Neural progenitor cell (in vitro differentiated cells): ENCODE measurements around the gene PEX14.

Experiments used
- CTCF ChIP-seq: fragments of 200-600 bp; sonication (generic); IDR thresholded peaks from 2 replicates; pipeline ENCODE4 v1.5.1; 2017; ENCODE audit warnings: antibody characterized with exemption, mild to moderate bottlenecking
- EZH2 ChIP-seq: fragments of 200-600 bp; sonication (generic); IDR thresholded peaks from 2 replicates; pipeline ENCODE4 v1.6.1; 2017; ENCODE audit warnings: antibody characterized with exemption, mild to moderate bottlenecking, moderate library complexity
- EZH2phosphoT487 ChIP-seq: fragments of 200-600 bp; sonication (generic); IDR thresholded peaks from 2 replicates; pipeline ENCODE4 v1.6.1; 2017; ENCODE audit warnings: antibody characterized with exemption

DNA sequence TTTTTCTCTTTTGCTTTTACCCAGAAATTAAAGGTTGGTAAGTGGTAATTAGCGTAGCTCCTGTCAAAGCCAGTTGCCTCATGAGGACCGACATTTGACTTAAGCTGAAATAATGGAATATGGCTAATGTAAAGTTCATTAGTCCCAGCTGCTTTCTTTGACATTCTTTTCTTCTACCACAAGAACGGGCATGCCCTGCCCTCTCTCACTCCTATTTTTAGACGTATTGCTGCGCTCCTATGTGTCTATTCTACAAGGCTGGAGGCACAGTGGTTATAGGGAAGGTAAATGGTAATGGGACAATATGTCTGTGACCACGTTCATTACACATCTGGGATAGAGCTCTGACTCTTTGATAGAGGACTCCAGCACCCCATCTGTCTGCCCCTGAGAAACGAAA is 18.1 kb upstream of the PEX14 start:
- no peak for TF ChIP-seq EZH2
- TF ChIP-seq CTCF, result no peak
- TF ChIP-seq EZH2phosphoT487, result no peak
